RWPE1 (cell line): ENCODE data around the gene TOR3A.

Experiments
- CTCF ChIA-PET: fragments of 350-600 bp; sonication (Branson Sonifier 250); formaldehyde crosslinking; extraction: SDS; loops from one replicate; lab custom pipeline; 2021; lab: Yijun Ruan, JAX
- POLR2A ChIA-PET: fragments of 400-600 bp; formaldehyde crosslinking; extraction: SDS; loops from one replicate; lab custom pipeline; 2020; ENCODE audit warnings: antibody characterized with exemption; ENCODE audit not compliant: low non-redundant PET; lab: Yijun Ruan, JAX
- DNase-seq: peaks from one replicate; pipeline ENCODE4 v3.0.0; 2012; ENCODE audit warnings: low spot score
- H3K27ac ChIP-seq: fragments of 450-650 bp; 2 replicates; pipeline ENCODE4 v1.5.1; 2017
- CTCF ChIP-seq: fragments of 450-650 bp; conservative IDR thresholded peaks from 2 replicates; pipeline ENCODE4 v1.5.1; 2017; ENCODE audit warnings: low read depth, mild to moderate bottlenecking

The TOR3A gene

GRCh38 chr1:179104611-179105250, 22.9 kb downstream of the TOR3A start:
- CTCF ChIA-PET: interaction anchor here (1.2 kb wide), 1 partner anchor 8 kb away, joined by 3 read pairs; no protein-coding TSS in a partner anchor
- no peak for TF ChIP-seq CTCF

GRCh38 chr1:179105393-179105792, 23.5 kb downstream of the TOR3A start:
- no peak for TF ChIP-seq CTCF
- POLR2A ChIA-PET: no interaction called here
- DNase-seq: peak; percentile 41
- H3K27ac ChIP-seq: no peak overlapping the region
- CTCF ChIA-PET: interaction anchor here (0.6 to 1.2 kb wide), 2 partner anchors 9 to 22 kb away, joined by 3 to 4 read pairs; no protein-coding TSS in a partner anchor

More at GRCh38 chr1:179104611-179105250, 22.9 kb downstream of the TOR3A start:
- DNase-seq: no peak
- no peak overlapping the region for H3K27ac ChIP-seq
- POLR2A ChIA-PET: no interaction called here

GRCh38 chr1:179107706-179108629, 26.1 kb downstream of the TOR3A start:
- POLR2A ChIA-PET: interaction anchor here (0.6 kb wide), 1 partner anchor 109 kb away, joined by 3 read pairs; no protein-coding TSS in a partner anchor
- H3K27ac ChIP-seq: 0 out of 2 replicates have a peak overlapping the region, but pooled peaks have one; percentile 21
- CTCF ChIA-PET: interaction anchor here (0.6 kb wide), 1 partner anchor 105 kb away, joined by 3 read pairs; no protein-coding TSS in a partner anchor
- DNase-seq: no peak
- TF ChIP-seq CTCF: no peak

- ChIA-PET POLR2A (no interaction called here), CTCF (interaction anchor here (0.6 kb wide), 1 partner anchor 104 kb away, joined by 3 read pairs; no protein-coding TSS in a partner anchor)
- no peak for TF ChIP-seq CTCF
Observed at GRCh38 chr1:179108644-179109043, 26.8 kb downstream of the TOR3A start.

GRCh38 chr1:179115181-179115580, 33.3 kb downstream of the TOR3A start:
- ChIA-PET POLR2A (no interaction called here), CTCF (no interaction called here)
- H3K27ac ChIP-seq: no peak overlapping the region
- DNase-seq: no peak
- TF ChIP-seq CTCF: no peak

More at GRCh38 chr1:179108644-179109043, 26.8 kb downstream of the TOR3A start:
- no peak for DNase-seq
- H3K27ac ChIP-seq: 0 out of 2 replicates have a peak overlapping the region, but pooled peaks have one; percentile 21

- DNase-seq: no peak
- TF ChIP-seq CTCF: no peak
- POLR2A ChIA-PET: interaction anchor here (0.8 kb wide), 1 partner anchor 125 kb away, joined by 4 read pairs; no protein-coding TSS in a partner anchor
- H3K27ac ChIP-seq: peak overlapping the region; percentile 44; the same call in 1 of the 2 replicates
- CTCF ChIA-PET: no interaction called here
Observed at GRCh38 chr1:179119513-179119912, 37.6 kb downstream of the TOR3A start.
